Measurements from ENCODE around the gene RAI1.

The RAI1 gene

DNA sequence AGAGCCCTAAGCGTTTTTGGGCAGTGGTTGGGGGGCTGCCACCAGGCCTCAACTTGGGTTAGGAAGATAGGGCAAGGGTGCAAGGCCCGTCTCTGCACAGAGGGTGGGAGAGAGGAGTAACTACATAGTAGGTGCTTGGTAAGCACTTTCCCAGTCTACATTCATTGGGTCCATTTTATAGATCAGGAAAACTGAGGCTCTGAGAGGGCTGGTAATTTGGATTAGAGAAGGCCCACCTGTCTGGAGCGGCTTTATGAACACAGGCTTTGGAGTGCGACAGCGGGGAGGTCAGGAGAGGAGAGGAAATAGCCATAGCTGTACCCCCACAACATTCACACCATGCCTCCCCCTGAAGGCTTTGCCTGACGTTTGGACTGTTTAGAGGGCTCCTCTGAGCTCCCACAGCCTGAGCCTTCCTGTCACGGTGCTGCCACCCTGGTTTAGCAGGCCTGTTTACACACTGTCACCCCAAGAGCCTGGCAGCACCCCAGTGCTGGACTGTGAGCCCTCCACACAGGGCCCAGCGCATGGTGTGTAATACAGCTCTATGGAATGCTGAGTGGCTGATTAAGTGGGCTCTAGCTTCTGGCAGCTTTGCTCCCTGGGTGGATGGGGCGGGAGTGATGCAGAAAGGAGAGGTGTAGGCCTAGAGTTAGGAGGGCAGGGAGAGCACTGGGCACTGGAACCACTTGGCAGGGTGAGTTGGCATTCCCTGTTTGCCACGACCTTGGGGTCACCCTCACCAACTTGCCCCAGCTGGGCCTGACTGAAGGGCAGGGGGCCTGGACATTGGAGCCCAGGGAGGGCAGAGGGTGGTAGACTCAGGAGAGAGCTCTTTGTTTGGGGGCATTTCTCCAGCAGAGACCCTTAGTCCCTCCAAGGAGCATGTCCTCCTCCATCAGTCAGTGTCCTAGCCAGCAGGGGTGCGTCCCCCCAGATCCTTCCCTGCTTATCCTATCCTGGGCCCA, 73.7 kb downstream of the RAI1 start:
- DNase-seq, result no peak

DNA sequence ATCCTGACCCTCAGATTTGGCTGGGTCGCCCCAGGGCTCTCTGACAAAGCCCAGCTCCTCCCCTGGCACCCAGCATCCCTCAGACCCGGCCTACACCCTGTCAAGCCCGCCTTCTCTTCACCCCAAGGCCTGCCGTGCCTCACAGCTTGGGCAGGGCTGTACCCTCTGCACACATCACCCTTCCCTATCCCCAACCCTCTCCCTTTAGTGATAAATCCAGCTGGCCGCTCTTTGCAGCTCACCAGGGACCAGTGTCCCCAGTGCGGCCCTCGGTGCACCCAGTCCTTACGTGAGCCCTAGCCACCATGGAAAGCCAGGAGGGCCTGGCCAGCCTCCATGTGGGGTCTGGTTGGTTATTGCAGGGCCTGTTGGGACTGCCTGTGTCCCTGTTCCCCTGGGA, 74.5 kb downstream of the RAI1 start:
- no peak for DNase-seq

DNA sequence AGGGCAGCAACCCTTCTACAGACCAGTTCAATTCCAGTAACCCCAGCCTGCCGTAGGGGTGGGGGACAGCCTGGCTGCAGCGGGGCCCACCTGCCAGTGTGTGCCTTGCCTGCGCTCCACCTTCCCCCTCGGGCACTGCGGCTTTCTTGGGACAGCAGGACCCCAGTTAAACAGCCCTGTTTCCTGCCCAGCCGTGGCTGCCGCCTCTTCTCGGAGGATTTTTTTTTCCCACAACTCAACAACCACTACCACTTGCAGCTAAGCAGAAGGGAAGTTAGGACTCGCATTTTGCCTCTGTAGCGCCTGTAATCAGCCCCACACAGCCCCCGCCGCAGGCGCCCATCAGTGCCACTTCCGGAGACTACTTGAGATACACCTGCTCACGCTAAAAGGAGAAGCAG, 76.1 kb downstream of the RAI1 start:
- no peak for DNase-seq

DNA sequence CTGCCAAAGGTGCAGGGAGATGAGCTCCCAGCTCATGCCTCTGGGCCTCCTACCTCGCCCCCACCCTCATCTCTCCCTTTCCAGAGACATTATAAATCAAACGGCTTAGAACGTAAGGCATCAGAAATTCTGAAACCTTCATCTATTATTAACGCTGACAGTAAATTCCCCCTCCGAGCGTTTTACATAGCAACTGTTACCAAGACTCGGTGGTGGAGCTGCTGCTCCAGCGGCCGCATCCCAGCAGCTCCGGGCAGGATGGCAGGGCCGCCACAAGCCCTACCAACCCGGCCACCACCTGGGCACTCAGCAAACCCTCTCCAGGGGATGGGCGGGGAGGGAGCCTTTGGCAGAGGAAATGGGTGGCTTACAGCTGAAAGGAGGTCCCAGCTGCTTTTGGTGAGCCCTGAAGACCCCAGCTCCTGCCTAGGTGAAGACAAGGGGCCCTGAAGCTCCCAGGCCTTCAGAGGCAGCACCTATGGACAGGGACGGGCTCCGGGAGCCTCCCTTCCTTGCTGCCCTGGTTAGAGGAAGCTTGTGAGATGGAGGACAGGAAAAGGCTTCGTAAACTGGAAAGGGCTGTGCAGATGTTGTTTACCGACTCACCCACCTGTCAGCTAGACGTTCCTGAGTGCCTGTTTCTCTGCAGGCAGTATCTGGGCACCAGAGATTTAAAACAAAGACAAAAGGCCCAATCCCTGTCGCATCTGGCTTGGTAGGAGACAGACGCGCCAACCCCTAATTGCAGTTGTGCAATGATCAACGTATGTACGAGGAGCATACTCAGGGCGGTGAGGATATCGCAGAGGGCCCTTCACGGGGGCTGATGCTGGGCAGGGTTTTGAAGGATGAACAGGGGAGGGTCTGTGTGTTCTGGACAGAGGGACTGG, 76.9 kb downstream of the RAI1 start:
- DNase-seq, result no peak

DNA sequence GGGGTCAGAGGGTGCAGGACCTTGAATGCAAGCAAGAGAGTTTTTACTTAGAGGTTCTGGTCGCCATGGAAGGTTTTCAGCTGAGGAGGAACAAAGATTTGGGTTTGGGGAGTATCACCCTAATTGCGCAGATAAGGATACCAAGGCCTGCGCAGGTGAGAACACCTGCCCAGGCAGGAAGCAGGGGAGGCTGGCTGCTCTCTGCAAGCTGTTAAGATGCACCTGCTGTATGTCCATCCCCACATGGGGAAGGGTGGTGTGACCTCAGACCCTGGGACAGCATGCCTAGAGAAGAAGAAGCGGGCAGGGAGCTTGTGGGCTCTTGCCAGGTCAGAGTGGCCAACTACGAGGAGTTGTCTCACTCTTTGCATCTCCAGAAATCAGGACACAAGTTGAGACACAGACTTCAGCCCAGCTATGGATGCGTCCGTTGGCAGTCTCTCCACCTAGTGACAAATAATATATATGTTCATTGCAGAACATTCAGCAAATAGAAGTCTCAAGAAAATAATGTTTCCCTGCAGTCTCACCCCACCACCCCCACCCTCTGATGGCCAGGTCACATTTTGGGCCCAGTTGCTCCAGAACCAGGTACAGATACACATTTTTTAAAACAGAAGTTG, 77.8 kb downstream of the RAI1 start:
- DNase-seq, result no peak

DNA sequence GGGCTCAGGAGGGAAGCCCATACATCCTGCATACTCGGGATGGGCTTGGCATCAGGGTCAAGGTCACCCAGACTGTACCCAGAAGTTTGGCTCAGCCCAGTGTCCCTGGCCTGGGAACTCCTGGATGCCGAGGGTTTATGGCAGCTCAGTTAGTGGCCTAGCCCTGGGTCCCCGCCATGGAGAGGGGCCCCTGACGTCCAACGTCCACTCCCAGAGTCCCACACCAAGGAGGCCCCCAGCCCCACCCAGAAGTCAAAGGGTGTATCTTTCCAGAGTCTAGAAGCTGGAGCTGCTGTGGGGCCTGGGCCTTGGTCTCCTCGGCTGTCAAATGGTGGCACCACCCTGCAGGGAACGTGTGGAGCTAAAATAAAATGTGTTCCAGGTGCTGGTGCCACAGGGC, 79.1 kb downstream of the RAI1 start:
- no peak for DNase-seq

DNA sequence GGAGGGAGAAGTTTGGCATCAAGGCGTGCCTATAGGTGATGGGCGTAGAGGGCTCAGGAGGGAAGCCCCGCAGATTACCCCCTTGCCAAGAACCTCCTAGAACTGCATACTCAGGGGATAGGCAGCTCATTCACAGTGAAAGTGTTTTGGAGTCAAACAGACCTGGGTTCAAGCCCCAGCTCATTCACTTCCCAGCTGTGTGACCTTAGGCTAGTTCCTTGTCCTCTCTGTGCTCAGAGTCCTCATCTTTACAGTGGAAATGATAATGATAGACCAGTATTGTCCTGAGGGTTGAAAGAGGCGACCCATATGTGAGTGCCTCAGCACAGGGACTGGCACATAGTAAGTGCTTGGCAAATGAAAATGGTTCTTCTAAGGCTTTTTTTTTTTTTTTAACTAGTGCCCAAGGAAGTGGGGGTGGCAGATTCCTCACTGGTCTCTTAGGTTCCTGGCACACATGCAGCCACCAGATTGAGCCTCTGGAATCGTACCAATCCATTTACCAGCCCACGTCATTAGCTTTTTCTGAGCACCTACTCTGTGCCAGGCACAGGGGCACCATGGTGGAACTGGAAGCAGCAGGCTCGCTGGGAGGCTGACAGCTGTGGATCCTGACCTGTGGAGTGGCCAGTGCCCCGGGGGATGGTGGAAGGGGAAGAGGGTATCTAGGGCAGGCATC, 79.8 kb downstream of the RAI1 start:
- no peak for DNase-seq

DNA sequence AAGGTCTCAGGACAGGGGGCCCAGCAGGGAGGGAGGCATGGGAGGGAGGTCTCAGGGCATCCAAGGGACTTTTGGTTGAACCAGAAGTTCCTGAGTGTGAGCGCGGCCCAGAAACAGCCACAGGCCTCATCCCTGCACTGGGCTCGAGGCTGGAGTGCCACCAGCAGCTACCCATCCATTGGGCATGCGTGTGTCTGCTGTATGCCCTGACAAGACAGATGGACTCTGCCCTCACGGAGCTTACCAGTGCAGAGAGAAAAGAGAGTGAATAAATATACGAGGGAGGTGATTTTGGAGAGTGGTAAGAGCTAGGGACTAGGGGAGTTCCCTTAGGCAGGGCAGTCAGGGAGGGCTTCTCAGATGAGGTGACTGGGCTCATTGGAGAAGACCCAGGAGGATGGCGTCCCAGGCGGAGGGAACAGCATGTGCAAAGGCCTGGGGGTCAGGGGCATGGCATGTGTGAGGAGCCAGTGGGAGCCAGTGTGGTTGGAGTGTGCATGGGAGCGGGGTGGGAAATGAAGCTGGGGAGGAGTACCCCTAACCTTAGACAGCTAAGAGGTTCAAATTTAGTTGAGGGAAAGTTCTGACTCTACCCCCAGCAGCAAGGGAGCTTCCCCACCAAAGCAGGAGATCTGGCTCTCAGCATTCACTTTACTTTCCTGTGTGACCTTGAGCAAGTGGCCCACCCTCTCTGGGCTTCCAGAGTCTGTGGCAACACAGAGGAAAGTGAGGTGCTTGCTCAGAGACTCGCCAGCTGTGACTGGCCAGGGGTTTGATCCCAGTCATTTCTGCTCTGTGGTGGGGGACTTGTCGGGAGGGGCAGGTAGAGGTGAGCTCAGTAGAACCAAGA, 80.9 kb downstream of the RAI1 start:
- DNase-seq, result no peak

DNA sequence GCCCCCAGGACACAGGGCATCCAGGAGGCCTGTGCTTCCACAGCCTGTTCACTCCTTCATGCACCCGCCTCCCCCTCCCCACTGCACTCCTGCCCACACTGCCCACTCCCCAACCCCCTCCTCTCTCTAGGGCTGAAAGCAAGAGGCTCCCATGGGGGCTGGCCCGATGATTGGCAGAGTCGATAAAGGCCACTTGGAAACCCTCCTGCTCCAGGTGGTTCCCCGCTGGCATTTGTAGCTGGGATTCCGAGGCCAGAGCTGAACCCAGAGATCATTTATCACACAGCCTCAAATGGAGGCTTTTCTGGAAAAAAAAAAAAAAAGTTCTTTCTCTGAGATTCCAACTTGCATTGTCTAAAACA, 81.5 kb downstream of the RAI1 start:
- no peak for DNase-seq

DNA sequence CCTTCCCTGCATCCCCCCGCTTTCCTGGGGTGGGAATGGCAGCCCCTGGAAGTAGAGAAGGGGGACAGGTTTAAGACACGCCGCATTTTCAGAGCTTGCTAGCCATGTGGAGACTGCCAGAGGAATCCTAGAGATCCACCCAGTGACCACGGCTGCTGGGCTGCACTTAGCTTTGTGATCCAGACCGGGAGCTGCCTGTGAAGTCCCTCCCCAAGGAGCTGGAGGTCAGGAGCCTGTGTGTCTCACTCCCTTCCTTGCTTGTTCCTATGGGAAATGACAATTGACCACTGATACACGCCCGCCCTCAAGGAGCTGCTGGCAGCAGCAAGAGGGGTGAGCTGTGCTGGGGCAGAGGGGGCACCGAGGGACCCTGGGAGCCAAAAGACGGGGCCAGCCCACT, 81.9 kb downstream of the RAI1 start:
- DNase-seq, result no peak

DNA sequence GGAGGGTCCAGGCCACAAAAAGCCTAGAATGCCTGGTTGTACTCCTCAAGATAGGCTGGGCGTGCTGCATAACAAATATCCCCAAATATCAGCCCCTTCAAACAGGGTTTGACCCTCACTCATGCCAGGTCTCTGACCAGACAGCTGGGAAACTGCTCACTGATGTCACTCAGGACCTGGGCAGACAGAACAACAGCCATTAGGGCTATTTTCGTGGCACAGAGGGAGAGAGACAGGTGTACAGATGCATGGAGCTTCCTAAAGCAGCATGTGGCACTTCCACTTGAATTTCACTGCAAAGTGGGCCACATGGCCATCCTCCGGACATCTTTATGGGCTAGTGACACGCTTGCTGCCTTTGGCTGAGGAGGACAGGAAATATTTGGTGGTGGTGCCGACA, 82.5 kb downstream of the RAI1 start:
- no peak for DNase-seq

DNA sequence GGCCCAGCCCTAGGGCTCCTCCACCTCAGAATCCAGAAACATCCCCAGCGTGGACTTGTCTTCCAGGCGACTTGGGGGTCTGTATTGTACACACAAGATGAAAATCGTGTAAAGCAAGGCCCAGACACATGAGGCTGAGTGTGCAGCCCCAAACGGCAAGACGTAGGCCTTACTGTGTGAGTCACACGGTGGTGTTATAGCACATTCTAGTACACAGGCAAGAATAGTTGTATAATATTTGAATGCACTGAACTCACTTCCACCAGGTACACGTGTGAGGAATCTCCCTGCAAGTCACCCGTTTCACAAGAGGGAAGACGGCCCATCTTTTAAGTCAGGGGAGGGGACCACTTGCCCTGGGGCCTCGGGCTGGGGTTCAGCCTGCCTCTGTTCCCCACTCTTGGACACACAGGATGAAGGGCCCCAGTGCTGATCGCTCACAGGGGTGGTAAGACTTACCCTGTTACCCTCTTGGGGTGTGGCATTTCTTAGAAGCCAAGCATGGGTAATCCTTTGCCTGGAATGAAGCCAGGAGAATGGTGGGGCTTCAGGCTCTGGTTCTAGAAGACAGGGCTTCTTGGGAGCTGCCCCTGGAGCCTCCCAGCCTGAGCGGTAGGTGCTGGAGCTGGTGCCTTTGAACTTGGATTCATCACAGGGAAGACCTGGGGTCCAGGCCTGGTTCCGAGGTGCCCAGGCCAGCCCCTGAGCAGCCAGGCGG, 84.3 kb downstream of the RAI1 start:
- no peak for DNase-seq

DNA sequence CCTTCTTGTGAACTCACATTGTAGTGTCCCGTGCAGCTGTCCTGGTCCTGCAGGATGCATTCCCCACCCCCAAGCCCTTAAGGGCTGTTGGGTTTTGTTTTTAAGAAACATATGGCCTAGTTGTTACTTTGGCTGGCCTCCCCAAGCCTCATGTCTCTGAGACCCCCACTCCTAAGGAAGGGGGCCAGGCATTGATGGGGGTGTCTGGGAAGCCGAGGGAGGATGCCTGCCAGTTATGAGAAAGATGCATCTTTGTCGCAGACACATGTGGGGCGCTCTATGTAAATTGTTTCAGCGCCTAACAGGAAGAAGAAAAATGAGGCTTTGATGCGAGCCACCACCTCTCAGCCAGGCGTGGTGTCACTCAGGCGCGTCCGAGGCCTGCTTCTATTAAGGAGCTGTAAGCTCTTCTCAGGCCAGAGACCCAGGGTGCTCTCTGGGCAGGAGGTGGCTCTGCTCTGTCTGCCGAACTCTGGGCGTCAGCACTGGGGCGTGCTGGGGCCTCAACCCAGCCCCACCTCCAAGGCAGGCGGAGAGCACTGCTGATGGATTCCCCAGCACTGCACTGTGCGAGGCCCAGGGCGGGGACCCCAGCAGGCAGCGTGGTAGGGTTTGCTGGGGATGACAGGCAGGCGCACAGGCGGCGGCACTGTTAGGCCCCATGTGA, 85.0 kb downstream of the RAI1 start:
- DNase-seq, result no peak

DNA sequence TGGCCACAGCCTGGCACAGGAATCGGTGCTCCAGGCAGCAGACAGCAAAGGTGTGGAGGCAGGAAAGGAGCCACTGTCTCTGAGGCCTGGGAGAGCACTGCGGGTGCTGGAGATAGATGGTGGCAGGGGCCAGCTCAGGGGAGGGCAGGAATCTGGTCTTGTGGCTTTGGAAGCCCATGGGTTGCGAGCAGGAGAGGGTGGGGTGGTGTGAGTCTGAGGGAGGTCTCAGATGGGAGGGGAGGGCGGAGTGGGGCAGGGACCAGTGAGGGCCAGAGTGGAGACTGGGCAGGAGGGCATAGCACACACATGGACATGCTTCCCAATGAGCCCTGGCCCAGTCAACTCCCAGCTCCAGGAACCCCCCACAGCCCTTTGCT, 85.5 kb downstream of the RAI1 start:
- DNase-seq, result no peak

DNA sequence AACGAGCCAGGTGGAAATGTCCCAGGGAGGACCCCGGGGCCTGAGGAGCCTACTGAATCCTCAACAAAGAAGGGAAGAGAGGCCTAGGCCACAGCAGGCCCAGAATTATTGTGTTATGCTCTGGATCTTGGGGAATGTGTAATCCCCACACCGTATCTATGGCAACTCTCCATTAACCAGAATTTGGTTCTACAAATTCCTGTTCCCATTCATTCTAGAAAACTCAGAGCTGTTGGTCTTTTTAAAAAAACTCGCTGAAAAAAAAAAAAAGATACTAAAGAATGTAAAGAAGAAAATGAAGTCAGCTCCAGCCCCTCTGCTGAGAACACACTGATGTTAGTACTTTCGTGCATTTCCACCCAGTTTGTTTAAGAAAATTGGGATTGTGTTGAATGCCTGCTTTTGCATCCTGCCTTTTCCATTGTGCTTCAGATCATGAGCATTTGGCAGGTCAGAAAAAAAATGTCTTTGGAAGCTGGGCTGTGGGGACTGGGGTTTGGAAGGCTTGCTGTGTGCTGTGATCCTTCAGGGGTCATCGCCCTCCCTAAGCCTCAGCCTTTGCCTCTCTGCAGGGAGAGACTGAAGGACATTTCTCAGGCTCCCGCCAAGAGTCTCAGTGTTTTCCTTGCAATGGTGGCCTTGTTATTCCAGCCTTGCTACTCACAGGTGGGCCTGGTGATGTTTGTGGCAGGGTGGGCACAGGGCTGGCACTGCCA, 86.1 kb downstream of the RAI1 start:
- no peak for DNase-seq

DNA sequence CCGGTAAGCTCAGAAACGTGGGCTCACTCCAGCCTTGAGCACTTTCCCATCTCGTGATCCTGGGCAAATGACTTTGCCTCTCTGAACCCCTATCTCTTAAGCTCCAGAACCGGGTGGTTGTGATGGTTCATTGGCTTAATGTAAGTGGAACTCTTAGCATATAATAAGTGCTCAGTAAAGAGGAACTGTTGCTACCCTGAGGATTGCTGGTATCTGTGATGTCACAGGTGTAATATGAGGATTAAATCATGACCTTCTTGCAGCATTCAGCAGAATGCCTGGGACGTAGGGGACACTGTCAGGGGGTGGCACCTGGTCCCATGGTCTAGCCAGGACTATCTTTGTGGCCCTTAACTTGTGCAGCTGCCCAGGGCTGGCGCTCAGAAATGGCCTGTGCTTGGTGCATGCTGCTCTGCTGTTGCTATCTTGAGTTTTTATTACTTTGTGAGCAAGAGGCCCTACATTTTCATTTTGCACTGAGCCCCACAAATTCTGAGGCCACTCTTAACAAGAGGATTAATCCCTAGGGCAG, 86.7 kb downstream of the RAI1 start:
- no peak for DNase-seq

DNA sequence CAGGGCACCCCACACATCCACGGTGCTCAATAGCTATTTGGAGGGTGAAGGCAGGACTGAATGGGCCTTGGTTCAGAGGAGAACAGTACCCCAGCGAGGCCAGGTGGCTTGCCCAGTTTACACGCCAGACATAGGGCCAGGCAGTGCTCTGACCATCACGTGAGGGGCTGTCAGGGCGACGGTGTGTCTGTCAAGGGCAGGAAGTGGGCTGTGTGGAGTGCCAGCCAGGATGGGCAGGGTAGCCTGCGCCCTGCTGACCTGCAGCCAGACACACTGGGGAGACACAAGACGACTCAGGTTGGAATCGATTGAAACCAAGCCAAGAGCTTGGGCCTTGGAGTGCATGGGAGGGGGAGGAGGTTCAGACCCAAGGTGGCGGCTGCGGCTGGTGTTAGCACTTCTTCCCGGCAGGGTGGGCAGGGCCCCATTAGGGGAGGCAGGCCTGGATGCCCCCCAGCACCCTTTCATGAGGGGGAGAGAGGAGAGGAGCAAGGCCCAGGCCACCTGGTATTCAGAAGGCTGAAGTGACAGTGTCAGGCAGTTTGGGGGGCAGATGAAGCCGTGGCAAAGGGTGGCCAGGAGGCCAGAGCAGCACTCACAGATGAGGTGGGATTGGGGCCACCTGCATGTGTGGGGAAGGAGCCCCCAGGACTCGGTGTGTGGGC, 87.3 kb downstream of the RAI1 start:
- no peak for DNase-seq

DNA sequence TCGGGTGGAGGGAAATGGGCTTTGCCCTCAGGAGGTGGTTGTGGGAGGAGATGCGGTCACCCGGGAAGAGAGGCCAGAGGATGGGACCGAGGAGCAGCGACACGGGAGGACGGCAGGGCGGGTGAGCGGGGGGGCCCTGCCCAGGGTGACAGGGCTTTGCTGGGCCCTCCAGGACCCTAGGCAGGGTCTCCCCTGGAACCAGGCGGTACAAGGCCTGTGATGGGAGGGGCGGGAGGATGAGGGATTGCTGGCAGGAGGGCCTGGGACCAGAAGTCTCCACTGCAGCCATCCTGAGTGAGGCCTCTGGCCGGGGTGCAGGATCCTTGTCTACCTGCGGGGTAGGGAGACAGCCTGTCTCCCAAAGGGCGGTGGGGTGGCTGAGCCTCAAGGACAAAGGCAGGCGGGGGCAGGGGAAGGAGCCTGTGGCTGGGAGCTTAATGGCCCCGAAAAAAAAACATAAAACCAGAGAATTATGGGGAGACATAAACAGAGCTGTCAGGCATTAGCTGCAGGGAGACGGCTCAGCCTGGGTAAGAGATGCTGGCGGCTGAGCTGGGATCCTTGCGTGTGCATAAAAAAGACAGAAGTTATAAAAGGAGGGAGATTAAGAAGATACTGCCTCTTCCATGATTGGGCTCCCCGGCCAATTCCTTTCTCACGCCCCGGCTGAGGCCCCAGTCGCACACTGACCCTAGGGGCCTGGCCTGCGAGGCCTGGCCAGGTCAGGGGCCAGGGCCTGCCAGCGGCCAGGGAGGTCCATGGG, 88.8 kb downstream of the RAI1 start:
- DNase-seq, result no peak

Measured in T1000 (cell line).